Epithelial cell of proximal tubule (primary cell): ENCODE measurements around the gene SAXO2. TPM values are rescaled to one million over a fixed set of nuclear protein-coding genes. Genes with fewer than 3 reads are reported as not detected.
"Not testable (repeated sequence)": the region's sequence is repeated elsewhere in the genome, so short reads cannot be mapped to it uniquely, and the experiment has no call there.

ENCODE experiments used
- DNase-seq: peaks from one replicate; pipeline ENCODE4 v3.0.0-alpha.2; 2011; ENCODE audit warnings: low read depth
- H3K4me3 ChIP-seq: 2 replicates; pipeline ENCODE4 v1.5.1; 2011; ENCODE audit warnings: low read depth, mild to moderate bottlenecking, low read length
- CTCF ChIP-seq: conservative IDR thresholded peaks from 2 replicates; pipeline ENCODE4 v1.5.1; 2012; ENCODE audit warnings: low read depth, mild to moderate bottlenecking, low read length
- total RNA-seq: library from RNA; depleted of rRNA; stranded (reverse); fragments of >200 nt; gene quantifications from 2 replicates; pipeline ENCODE4 v1.2.3, GENCODE V29; 2015

SAXO2 gene
- total RNA-seq, 1 donor from 2014 or later: 0.12 TPM

GRCh38 chr15:82297546-82297945 is 34.9 kb downstream of the SAXO2 start:
- TF ChIP-seq CTCF: no peak
- H3K4me3 ChIP-seq: no peak overlapping the region
- DNase-seq: no peak

- TF ChIP-seq CTCF: no peak
- DNase-seq: no peak
These were observed 35.4 kb downstream of the SAXO2 start for GRCh38 chr15:82298032-82298431.

GRCh38 chr15:82298520-82298919 is 35.9 kb downstream of the SAXO2 start:
- DNase-seq: no peak
- no peak overlapping the region for H3K4me3 ChIP-seq
- TF ChIP-seq CTCF: no peak

More at GRCh38 chr15:82298032-82298431, 35.4 kb downstream of the SAXO2 start:
- no peak overlapping the region for H3K4me3 ChIP-seq

- H3K4me3 ChIP-seq, DNase-seq: not testable (repeated sequence)
These were observed 36.9 kb downstream of the SAXO2 start for GRCh38 chr15:82299511-82299914.

GRCh38 chr15:82300326-82300725 is 37.7 kb downstream of the SAXO2 start:
- not testable (repeated sequence) for DNase-seq, H3K4me3 ChIP-seq

GRCh38 chr15:82300883-82301282 is 38.3 kb downstream of the SAXO2 start:
- no peak overlapping the region for H3K4me3 ChIP-seq
- TF ChIP-seq CTCF: no peak
- DNase-seq: no peak

GRCh38 chr15:82301296-82302016 is 38.8 kb downstream of the SAXO2 start:
- no peak overlapping the region for H3K4me3 ChIP-seq
- DNase-seq: no peak
- no peak for TF ChIP-seq CTCF

GRCh38 chr15:82303956-82304777 is 41.5 kb downstream of the SAXO2 start:
- no peak overlapping the region for H3K4me3 ChIP-seq
- DNase-seq: no peak
- no peak for TF ChIP-seq CTCF
